MV-4-11 (cell line): ENCODE data around the gene MATCAP1.

Experiments
- DNase-seq: peaks from one replicate; lab custom pipeline; 2025; lab: John Stamatoyannopoulos, UW

Gene MATCAP1

GRCh38 chr16:67183627-67184452, at the start of gene MATCAP1:
MATCAP1 (minus strand) TSS chr16:67183963; CDS start chr16:67180610, 3,353 bp downstream.
- peak; percentile 97 for DNase-seq

- DNase-seq = no peak
Measured at GRCh38 chr16:67230809-67231660, 47.3 kb upstream of the MATCAP1 start.

- no peak for DNase-seq
Measured at GRCh38 chr16:67229906-67230808, 46.4 kb upstream of the MATCAP1 start.

GRCh38 chr16:67228905-67229304, 45.1 kb upstream of the MATCAP1 start:
- DNase-seq = no peak

GRCh38 chr16:67228034-67228785, 44.4 kb upstream of the MATCAP1 start:
- DNase-seq = no peak

GRCh38 chr16:67227567-67227921, 43.8 kb upstream of the MATCAP1 start:
- DNase-seq = no peak

GRCh38 chr16:67226804-67227566, 43.2 kb upstream of the MATCAP1 start, which contains the start of gene TMEM208:
TMEM208 (plus strand) TSS chr16:67227130; CDS start chr16:67227219, 89 bp downstream.
- DNase-seq = peak; percentile 99

GRCh38 chr16:67226295-67226803, 42.6 kb upstream of the MATCAP1 start:
- no peak for DNase-seq

- no peak for DNase-seq
Measured at GRCh38 chr16:67223992-67224391, 40.2 kb upstream of the MATCAP1 start.

- DNase-seq = peak; percentile 65
Measured at GRCh38 chr16:67216612-67217490, 33.1 kb upstream of the MATCAP1 start.

GRCh38 chr16:67215706-67216105, 31.9 kb upstream of the MATCAP1 start:
- DNase-seq = no peak

GRCh38 chr16:67213197-67214019, 29.6 kb upstream of the MATCAP1 start:
- DNase-seq = no peak

GRCh38 chr16:67212766-67213165, 29.0 kb upstream of the MATCAP1 start:
- no peak for DNase-seq

- DNase-seq = no peak
Measured at GRCh38 chr16:67211674-67212073, 27.9 kb upstream of the MATCAP1 start.

GRCh38 chr16:67210069-67210937, 26.5 kb upstream of the MATCAP1 start:
- no peak for DNase-seq

- no peak for DNase-seq
Measured at GRCh38 chr16:67209565-67209964, 25.8 kb upstream of the MATCAP1 start.
